Measurements from ENCODE around the gene GPR22.

GRCh38 chr7:107474104-107474521, 4.3 kb downstream of the GPR22 start:
- TF ChIP-seq MAX (IDR thresholded peaks at IDR 0.05): no peak
- TF ChIP-seq EZH2 (IDR thresholded peaks at IDR 0.05; ENCODE audit: low read depth, low read length, severe bottlenecking): no peak
- TF ChIP-seq USF2 (IDR thresholded peaks at IDR 0.05; ENCODE audit: low read length): no peak
- TF ChIP-seq POLR2A (IDR thresholded peaks at IDR 0.05; ENCODE audit: control extremely low read depth in 1 of 2, low read depth in 2 of 2, low read length in 2 of 2): no peak
- no peak for TF ChIP-seq ATF2 (IDR thresholded peaks at IDR 0.05; ENCODE audit: low read length)

Measured in H1 (cell line).